COLO668 (cell line): ENCODE data around the gene PRRT3.
"Not testable (repeated sequence)": the region's sequence is repeated elsewhere in the genome, so short reads cannot be mapped to it uniquely, and the experiment has no call there.

ENCODE experiments used
- DNase-seq: peaks from one replicate; lab custom pipeline; 2025; ENCODE audit not compliant: unreplicated experiment; lab: John Stamatoyannopoulos, UW

PRRT3 gene

GRCh38 chr3:9918261-9919038, 33.8 kb downstream of the PRRT3 start:
- no peak for DNase-seq

- no peak for DNase-seq
Measured at GRCh38 chr3:9917820-9918219, 34.4 kb downstream of the PRRT3 start.

GRCh38 chr3:9916734-9917680, 35.2 kb downstream of the PRRT3 start, which contains the start of gene IL17RC:
IL17RC (plus strand) TSS chr3:9917098; CDS start chr3:9917316, 218 bp downstream.
- DNase-seq = peak; percentile 77

GRCh38 chr3:9916346-9916733, 35.9 kb downstream of the PRRT3 start:
- DNase-seq = no peak

- peak; percentile 76 for DNase-seq
Measured at GRCh38 chr3:9915254-9916141, 36.7 kb downstream of the PRRT3 start.

- no peak for DNase-seq
Measured at GRCh38 chr3:9914559-9915253, 37.5 kb downstream of the PRRT3 start.

GRCh38 chr3:9914011-9914410, 38.2 kb downstream of the PRRT3 start:
- DNase-seq = no peak

- DNase-seq = no peak
Measured at GRCh38 chr3:9913601-9914000, 38.6 kb downstream of the PRRT3 start.

GRCh38 chr3:9912294-9912935, 39.8 kb downstream of the PRRT3 start:
- DNase-seq = no peak

- no peak for DNase-seq
Measured at GRCh38 chr3:9911863-9912262, 40.3 kb downstream of the PRRT3 start.

- DNase-seq = no peak
Measured at GRCh38 chr3:9909221-9910013, 42.8 kb downstream of the PRRT3 start.

- DNase-seq = no peak
Measured at GRCh38 chr3:9908286-9908685, 43.9 kb downstream of the PRRT3 start.

GRCh38 chr3:9906480-9906879, 45.7 kb downstream of the PRRT3 start:
- no peak for DNase-seq

GRCh38 chr3:9903904-9904303, 48.3 kb downstream of the PRRT3 start:
- DNase-seq = peak; percentile 20

- no peak for DNase-seq
Measured at GRCh38 chr3:9903238-9903624, 49.0 kb downstream of the PRRT3 start.

GRCh38 chr3:9902372-9903237, 49.6 kb downstream of the PRRT3 start, which contains the start of gene IL17RE:
IL17RE (plus strand) TSS chr3:9902848; CDS start chr3:9902933, 85 bp downstream.
- DNase-seq = peak; percentile 45

- DNase-seq = no peak
Measured at GRCh38 chr3:9901967-9902366, 50.2 kb downstream of the PRRT3 start.

GRCh38 chr3:9900965-9901415, 51.2 kb downstream of the PRRT3 start:
- DNase-seq = not testable (repeated sequence)
